IPS DF 6.9 (cell line): Measurements from ENCODE around the gene CD6.

ENCODE experiments used
- DNase-seq: peaks from one replicate; pipeline ENCODE4 v3.0.0-alpha.2; 2013; ENCODE audit warnings: low read depth, low spot score
- H3K27ac ChIP-seq: one replicate; pipeline ENCODE4 v1.5.1; 2013; ENCODE audit warnings: low read length, control low read depth
- H3K27me3 ChIP-seq: 2 replicates; pipeline ENCODE4 v1.6.1; 2013; ENCODE audit warnings: mild to moderate bottlenecking, low read length; ENCODE audit not compliant: control insufficient read depth, insufficient read depth
- H3K36me3 ChIP-seq: 2 replicates; pipeline ENCODE4 v1.6.1; 2013; ENCODE audit warnings: low read length; ENCODE audit not compliant: control insufficient read depth, insufficient read depth
- H3K4me1 ChIP-seq: 2 replicates; pipeline ENCODE4 v1.6.1; 2013; ENCODE audit warnings: low read length; ENCODE audit not compliant: control insufficient read depth, insufficient read depth
- H3K4me3 ChIP-seq: 2 replicates; pipeline ENCODE4 v1.5.1; 2013; ENCODE audit warnings: mild to moderate bottlenecking, low read length
- H3K9me3 ChIP-seq: 2 replicates; pipeline ENCODE4 v1.6.1; 2013; ENCODE audit warnings: low read length, inconsistent platforms; ENCODE audit not compliant: control insufficient read depth, insufficient read depth
- WGBS: extraction: QIAGEN DNeasy Blood & Tissue Kit; methylation state at CpG from one replicate; pipeline ENCODE4 v1.1.7; 2013; ENCODE audit warnings: mixed read lengths, missing lambda C conversion rate; ENCODE audit not compliant: insufficient read length, insufficient coverage; 5-methylcytosine and 5-hydroxymethylcytosine counted together

Gene CD6

GRCh38 chr11:60984149-60984548, 12.7 kb downstream of the CD6 start:
- no peaks in the 10 kb centered on the region for H3K9me3 ChIP-seq
- no peaks in the 10 kb centered on the region for H3K4me1 ChIP-seq
- H3K27me3 ChIP-seq: no peaks in the 10 kb centered on the region
- WGBS: no CpG with 5 or more reads among the region's 6 CpGs
- no peak overlapping the region for H3K4me3 ChIP-seq
- H3K36me3 ChIP-seq: no peaks in the 10 kb centered on the region
- no peak for DNase-seq
- H3K27ac ChIP-seq: no peak overlapping the region

- Histone ChIP-seq H3K4me3 (no peak overlapping the region), H3K36me3 (no peaks in the 10 kb centered on the region), H3K9me3 (no peaks in the 10 kb centered on the region), H3K27ac (no peak overlapping the region), H3K27me3 (no peaks in the 10 kb centered on the region), H3K4me1 (no peaks in the 10 kb centered on the region)
- no CpG with 5 or more reads among the region's 4 CpGs for WGBS
- no peak for DNase-seq
Observed at GRCh38 chr11:60984636-60985035, 13.2 kb downstream of the CD6 start.

GRCh38 chr11:60985501-60985900, 14.0 kb downstream of the CD6 start:
- Histone ChIP-seq H3K4me1 (no peaks in the 10 kb centered on the region), H3K27ac (no peak overlapping the region), H3K27me3 (no peaks in the 10 kb centered on the region), H3K9me3 (no peaks in the 10 kb centered on the region), H3K36me3 (no peaks in the 10 kb centered on the region), H3K4me3 (no peak overlapping the region)
- no peak for DNase-seq
- WGBS: no CpG with 5 or more reads among the region's 2 CpGs

- no peak for DNase-seq
- Histone ChIP-seq H3K36me3 (no peaks in the 10 kb centered on the region), H3K4me3 (no peak overlapping the region), H3K27ac (no peak overlapping the region), H3K4me1 (no peaks in the 10 kb centered on the region), H3K9me3 (no peaks in the 10 kb centered on the region), H3K27me3 (no peaks in the 10 kb centered on the region)
- WGBS: no CpG with 5 or more reads among the region's 17 CpGs
Observed at GRCh38 chr11:60985991-60986915, 14.8 kb downstream of the CD6 start.

- no CpG with 5 or more reads among the region's 9 CpGs for WGBS
- no peak for DNase-seq
Observed at GRCh38 chr11:60987577-60988277, 16.2 kb downstream of the CD6 start.

GRCh38 chr11:60988658-60989057, 17.2 kb downstream of the CD6 start:
- Histone ChIP-seq H3K4me1 (no peaks in the 10 kb centered on the region), H3K36me3 (no peaks in the 10 kb centered on the region), H3K9me3 (no peaks in the 10 kb centered on the region), H3K4me3 (no peak overlapping the region), H3K27me3 (no peaks in the 10 kb centered on the region), H3K27ac (no peak overlapping the region)
- DNase-seq: no peak
- WGBS: no CpG with 5 or more reads among the region's 2 CpGs

More at GRCh38 chr11:60987577-60988277, 16.2 kb downstream of the CD6 start:
- Histone ChIP-seq H3K9me3 (no peaks in the 10 kb centered on the region), H3K4me1 (no peaks in the 10 kb centered on the region), H3K36me3 (no peaks in the 10 kb centered on the region), H3K27me3 (no peaks in the 10 kb centered on the region), H3K27ac (no peak overlapping the region), H3K4me3 (no peak overlapping the region)

GRCh38 chr11:60989093-60989650, 17.7 kb downstream of the CD6 start:
- Histone ChIP-seq H3K9me3 (no peaks in the 10 kb centered on the region), H3K4me3 (no peak overlapping the region), H3K36me3 (no peaks in the 10 kb centered on the region), H3K4me1 (no peaks in the 10 kb centered on the region), H3K27me3 (no peaks in the 10 kb centered on the region), H3K27ac (no peak overlapping the region)
- no peak for DNase-seq
- WGBS: no CpG with 5 or more reads among the region's 12 CpGs

GRCh38 chr11:60991457-60991856, 20.0 kb downstream of the CD6 start:
- Histone ChIP-seq H3K4me3 (no peak overlapping the region), H3K27me3 (no peaks in the 10 kb centered on the region), H3K9me3 (no peaks in the 10 kb centered on the region), H3K36me3 (no peaks in the 10 kb centered on the region), H3K27ac (no peak overlapping the region), H3K4me1 (no peaks in the 10 kb centered on the region)
- no CpG with 5 or more reads among the region's 4 CpGs for WGBS
- DNase-seq: no peak

- DNase-seq: no peak
- H3K4me3 ChIP-seq: no peak overlapping the region
- no peaks in the 10 kb centered on the region for H3K36me3 ChIP-seq
Observed at GRCh38 chr11:60992842-60993409, 21.4 kb downstream of the CD6 start.

GRCh38 chr11:60993615-60994014, 22.1 kb downstream of the CD6 start:
- DNase-seq: no peak
- Histone ChIP-seq H3K4me1 (no peaks in the 10 kb centered on the region), H3K36me3 (no peaks in the 10 kb centered on the region), H3K4me3 (no peak overlapping the region), H3K27ac (no peak overlapping the region), H3K9me3 (no peaks in the 10 kb centered on the region), H3K27me3 (no peaks in the 10 kb centered on the region)
- WGBS: no CpG with 5 or more reads among the region's 7 CpGs

More at GRCh38 chr11:60992842-60993409, 21.4 kb downstream of the CD6 start:
- no CpG with 5 or more reads among the region's 5 CpGs for WGBS
- Histone ChIP-seq H3K4me1 (no peaks in the 10 kb centered on the region), H3K27me3 (no peaks in the 10 kb centered on the region), H3K9me3 (no peaks in the 10 kb centered on the region), H3K27ac (no peak overlapping the region)
